ENCODE data around the gene NEU4. TPM values are rescaled to one million over a fixed set of nuclear protein-coding genes. Genes with fewer than 3 reads are reported as not detected.

NEU4 gene
- total RNA-seq, 1 donor from 2014 or later = 0.42 TPM

- peaks cover 2% of the 10 kb centered on the region for H3K9me3 Mint-ChIP-seq (ENCODE audit: low read depth)
- no peak overlapping the region for H3K27ac Mint-ChIP-seq (ENCODE audit: unreplicated experiment)
- no peak overlapping the region for H3K4me3 Mint-ChIP-seq (ENCODE audit: unreplicated experiment)
- no peaks in the 10 kb centered on the region for H3K36me3 Mint-ChIP-seq (ENCODE audit: low read depth)
- no peak for DNase-seq (ENCODE audit: low spot score)
- H3K4me1 Mint-ChIP-seq (ENCODE audit: low read depth) = peaks cover 19% of the 10 kb centered on the region
- H3K27me3 Mint-ChIP-seq (ENCODE audit: low read depth) = peaks cover 23% of the 10 kb centered on the region
- TF ChIP-seq, protein P1, sequence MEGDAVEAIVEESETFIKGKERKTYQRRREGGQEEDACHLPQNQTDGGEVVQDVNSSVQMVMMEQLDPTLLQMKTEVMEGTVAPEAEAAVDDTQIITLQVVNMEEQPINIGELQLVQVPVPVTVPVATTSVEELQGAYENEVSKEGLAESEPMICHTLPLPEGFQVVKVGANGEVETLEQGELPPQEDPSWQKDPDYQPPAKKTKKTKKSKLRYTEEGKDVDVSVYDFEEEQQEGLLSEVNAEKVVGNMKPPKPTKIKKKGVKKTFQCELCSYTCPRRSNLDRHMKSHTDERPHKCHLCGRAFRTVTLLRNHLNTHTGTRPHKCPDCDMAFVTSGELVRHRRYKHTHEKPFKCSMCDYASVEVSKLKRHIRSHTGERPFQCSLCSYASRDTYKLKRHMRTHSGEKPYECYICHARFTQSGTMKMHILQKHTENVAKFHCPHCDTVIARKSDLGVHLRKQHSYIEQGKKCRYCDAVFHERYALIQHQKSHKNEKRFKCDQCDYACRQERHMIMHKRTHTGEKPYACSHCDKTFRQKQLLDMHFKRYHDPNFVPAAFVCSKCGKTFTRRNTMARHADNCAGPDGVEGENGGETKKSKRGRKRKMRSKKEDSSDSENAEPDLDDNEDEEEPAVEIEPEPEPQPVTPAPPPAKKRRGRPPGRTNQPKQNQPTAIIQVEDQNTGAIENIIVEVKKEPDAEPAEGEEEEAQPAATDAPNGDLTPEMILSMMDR (IDR thresholded peaks at IDR 0.05) = no peak
These were observed 28.4 kb downstream of the NEU4 start for GRCh38 chr2:241837197-241837965.

DNA sequence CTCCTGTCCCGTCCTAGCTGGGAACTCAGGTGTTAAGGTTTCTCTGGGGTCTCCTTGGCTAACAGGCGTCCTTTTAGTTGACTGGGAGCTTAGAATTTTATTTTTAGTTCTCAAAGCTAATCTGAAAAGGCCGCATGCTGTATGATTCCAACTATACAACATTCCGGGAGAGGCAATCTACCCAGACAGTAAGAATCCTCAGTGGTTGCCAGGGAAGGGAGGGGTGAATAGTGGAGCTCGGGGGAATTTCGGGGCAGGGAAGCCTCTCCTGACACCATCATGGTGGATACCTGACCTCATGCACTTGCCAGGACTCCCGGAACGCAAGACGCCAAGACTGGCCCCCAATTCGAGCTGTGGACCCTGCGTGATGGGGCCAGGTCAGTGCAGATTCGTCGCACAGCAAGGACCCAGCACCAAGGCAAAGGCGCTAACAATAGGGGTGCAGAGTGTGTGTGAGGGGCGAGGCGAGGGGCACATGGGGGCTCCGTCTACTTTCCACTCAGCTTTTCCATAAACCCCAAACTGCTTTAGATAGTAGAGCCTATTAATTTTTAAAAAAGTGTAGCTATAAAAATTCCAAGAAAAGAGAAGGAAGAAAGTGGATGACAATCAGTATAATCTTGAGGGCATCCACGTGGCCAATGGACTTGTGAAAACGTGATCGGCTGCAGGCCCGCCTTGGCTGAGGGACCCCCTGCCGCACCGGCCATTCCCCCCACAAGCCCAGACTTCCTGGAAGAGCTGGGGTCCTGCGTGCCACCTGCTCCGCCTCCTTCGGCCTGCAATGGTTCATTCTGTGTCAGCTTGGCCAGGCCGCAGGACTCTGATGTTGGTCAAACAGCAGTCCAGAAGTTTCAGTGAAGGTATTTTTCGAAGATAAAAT lies 32.4 kb downstream of the NEU4 start:
- Mint-ChIP-seq H3K9me3 (ENCODE audit: low read depth) (no peaks in the 10 kb centered on the region), H3K27ac (ENCODE audit: unreplicated experiment) (no peak overlapping the region), H3K27me3 (ENCODE audit: low read depth) (peaks cover 28% of the 10 kb centered on the region), H3K4me3 (ENCODE audit: unreplicated experiment) (no peak overlapping the region), H3K36me3 (ENCODE audit: low read depth) (no peaks in the 10 kb centered on the region), H3K4me1 (ENCODE audit: low read depth) (peaks cover 21% of the 10 kb centered on the region)
- TF ChIP-seq, protein P1 (IDR thresholded peaks at IDR 0.05) = no peak
- DNase-seq (ENCODE audit: low spot score) = no peak

- peaks cover 26% of the 10 kb centered on the region for H3K27me3 Mint-ChIP-seq (ENCODE audit: low read depth)
- H3K36me3 Mint-ChIP-seq (ENCODE audit: low read depth) = no peaks in the 10 kb centered on the region
- no peak overlapping the region for H3K27ac Mint-ChIP-seq (ENCODE audit: unreplicated experiment)
- DNase-seq (ENCODE audit: low spot score) = no peak
- TF ChIP-seq, protein P1 (IDR thresholded peaks at IDR 0.05) = no peak
- H3K9me3 Mint-ChIP-seq (ENCODE audit: low read depth) = no peaks in the 10 kb centered on the region
- H3K4me3 Mint-ChIP-seq (ENCODE audit: unreplicated experiment) = no peak overlapping the region
- H3K4me1 Mint-ChIP-seq (ENCODE audit: low read depth) = peaks cover 18% of the 10 kb centered on the region
These were observed 33.0 kb downstream of the NEU4 start for GRCh38 chr2:241842067-241842415.

DNA sequence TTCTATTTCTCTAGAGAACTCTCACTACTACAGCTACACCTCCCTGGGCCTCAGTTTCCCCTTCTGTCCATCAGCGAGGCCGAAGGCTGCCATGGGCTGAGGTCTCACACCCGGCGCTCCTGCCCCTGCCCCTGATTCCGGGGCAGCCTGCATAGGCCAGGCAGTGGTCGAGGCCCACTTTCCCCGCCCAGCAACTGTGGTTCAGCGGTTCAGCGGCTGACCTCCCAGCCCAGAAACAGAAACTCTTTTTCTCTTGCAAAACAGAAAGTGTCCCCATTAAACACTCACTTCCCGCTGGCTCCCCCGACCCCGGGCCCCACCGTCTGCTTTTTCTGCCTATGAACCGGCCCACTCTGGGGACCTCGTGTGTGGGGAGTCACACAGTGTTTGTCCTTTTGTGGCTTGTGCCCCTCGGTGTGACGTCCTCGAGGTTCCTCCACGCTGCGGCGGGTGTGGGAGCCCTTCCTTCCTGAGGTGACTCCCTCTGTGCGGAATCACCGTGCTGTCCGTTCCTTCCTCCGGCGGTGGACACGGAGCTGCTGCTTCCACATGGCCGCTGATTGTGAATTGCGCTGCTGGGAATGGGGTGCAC lies 33.7 kb downstream of the NEU4 start:
- Mint-ChIP-seq H3K9me3 (ENCODE audit: low read depth) (no peaks in the 10 kb centered on the region), H3K27me3 (ENCODE audit: low read depth) (peaks cover 19% of the 10 kb centered on the region), H3K4me3 (ENCODE audit: unreplicated experiment) (no peak overlapping the region), H3K4me1 (ENCODE audit: low read depth) (peaks cover 18% of the 10 kb centered on the region), H3K27ac (ENCODE audit: unreplicated experiment) (no peak overlapping the region), H3K36me3 (ENCODE audit: low read depth) (no peaks in the 10 kb centered on the region)
- TF ChIP-seq, protein P1 (IDR thresholded peaks at IDR 0.05) = no peak
- DNase-seq (ENCODE audit: low spot score) = no peak
